Medulla oblongata (tissue), 1 donor: Measurements from ENCODE around the gene SETBP1.

Source experiments
- DNase-seq: peaks from one replicate; pipeline ENCODE4 v3.0.0-alpha.2; 2015; ENCODE audit errors: extremely low spot score

SETBP1 gene

GRCh38 chr18:44900627-44901026, 219.9 kb downstream of the SETBP1 start:
- DNase-seq: no peak

- no peak for DNase-seq
Measured at GRCh38 chr18:44901283-44901682, 220.6 kb downstream of the SETBP1 start.

DNA sequence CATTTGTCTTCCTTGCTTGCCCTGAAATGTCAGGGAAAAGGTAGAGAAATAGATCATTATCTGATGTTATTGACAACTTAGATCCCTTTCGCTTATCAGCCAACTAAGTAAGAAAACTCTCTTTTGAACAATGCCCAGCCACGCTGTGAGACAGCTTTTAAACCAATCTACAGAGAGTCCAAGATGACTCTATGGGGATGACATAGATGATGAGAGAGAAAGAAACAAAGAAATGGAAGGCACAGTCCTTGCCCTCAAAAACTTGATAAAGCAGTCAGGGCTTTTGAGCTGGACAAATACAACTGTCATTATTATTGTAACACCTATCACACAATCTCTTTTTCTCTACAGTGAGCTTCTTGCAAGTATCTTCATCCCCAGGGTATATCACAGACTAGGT, 222.6 kb downstream of the SETBP1 start:
- no peak for DNase-seq

DNA sequence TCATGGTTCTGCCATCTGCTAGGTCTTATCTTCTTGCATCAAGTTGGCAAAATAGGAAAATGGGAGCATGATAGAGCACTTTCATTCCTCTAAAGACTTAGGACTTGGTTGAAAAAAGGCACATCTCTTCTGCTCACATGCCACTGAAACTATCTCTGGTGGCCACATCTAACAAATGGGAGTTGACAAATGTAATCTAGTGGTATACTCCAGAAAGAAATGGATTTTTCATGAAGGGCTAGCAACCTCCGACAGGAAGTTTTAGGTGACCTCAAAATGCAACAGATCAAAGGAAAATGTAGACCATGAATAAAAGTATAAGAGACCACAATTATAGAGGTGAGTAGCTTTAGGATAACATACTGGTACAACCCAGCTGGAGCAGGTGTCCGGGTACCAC, 224.1 kb downstream of the SETBP1 start:
- DNase-seq: no peak

- no peak for DNase-seq
Measured at GRCh38 chr18:44909191-44909719, 228.6 kb downstream of the SETBP1 start.

DNA sequence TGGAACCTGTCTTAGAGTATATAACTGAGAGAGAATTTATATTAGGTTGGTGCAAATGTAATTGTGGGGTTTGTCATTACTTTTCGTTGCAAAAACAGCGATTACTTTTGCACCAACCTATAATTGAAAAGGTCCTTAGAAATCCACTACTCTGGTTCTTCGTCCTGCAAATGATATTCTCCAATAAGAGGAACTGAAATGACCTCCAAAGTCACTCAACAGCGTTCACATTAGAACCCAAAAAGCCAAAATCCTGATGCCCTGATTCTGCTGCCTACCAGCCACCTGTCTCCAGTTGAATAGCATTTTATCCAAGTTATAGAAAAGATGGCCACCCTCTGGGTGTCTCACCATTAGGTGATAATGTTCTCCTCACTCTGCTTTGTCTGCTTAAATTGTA, 230.6 kb downstream of the SETBP1 start:
- no peak for DNase-seq

- DNase-seq: no peak
Measured at GRCh38 chr18:44911773-44912172, 231.1 kb downstream of the SETBP1 start.

DNA sequence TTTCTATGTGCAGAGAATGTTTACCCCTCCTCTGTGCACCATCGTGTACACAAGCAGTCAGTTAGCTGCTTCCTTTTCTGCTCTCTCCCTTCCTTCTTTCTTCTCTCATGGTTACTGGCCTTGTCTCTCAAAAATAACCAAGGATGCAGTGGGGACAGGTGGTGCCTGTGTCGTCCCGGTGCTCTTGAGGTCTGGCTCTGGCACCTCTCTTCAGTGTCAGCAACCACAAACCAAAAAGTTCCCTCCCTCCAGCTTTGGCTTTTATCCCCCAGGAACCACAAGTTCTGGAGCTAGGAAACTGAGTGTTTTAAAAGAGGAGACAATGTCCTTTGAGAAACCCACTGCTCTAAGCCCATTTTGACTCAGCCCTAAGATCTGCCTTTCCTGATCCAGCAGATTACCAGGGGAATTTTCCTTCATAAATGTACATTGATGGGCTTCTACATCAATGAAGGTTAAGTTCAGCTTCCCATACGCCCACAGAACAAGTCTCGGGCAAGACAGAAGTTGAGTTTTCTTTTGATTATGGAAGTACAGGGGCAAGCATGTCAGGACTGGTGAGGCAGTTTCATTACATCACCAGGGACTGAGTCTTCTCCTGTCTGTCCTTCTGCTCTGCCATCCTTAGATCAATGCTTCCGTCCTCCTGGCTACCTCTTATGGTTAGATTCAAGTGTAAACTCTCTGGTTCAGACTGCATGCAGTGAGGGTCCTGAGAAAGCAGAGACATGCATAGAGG, 232.2 kb downstream of the SETBP1 start:
- DNase-seq: no peak

DNA sequence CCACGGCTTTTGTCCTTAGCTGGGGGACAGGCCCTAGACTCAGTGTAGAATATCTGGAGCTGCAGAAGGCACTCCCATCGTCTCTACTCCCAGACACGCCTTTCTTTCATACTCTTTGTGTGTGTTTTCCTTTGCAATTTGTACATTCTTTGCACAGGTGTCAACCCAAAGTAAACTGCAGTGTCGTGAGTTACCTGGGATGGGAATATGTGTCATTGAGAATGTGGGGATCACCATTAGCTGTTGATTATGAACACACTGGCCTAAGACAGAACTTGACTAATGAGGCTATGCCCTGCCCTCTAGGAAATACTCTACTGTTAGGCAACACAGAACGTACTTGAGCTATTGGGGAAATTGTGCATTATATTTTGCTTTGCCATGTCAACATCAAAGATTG, 233.3 kb downstream of the SETBP1 start:
- no peak for DNase-seq

DNA sequence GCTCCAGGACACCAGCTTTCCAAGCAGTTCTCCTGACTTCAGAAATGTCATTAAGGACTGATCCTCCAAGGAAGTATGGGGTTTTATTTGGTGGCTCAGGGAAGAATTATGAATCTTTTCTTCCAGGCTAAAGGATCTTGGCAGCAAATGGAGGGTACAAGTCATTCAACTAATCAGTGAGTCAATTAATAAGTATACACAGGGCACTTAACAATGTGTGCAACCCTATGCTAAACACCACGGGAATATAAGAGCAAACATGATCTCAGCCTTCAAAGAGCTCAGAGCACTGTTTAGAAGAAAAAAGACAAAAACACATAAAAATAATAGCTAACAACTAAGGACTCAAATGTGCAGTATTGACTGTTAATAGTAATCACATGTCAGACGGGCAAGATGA, 234.5 kb downstream of the SETBP1 start:
- no peak for DNase-seq

- DNase-seq: no peak
Measured at GRCh38 chr18:44915661-44916060, 235.0 kb downstream of the SETBP1 start.

DNA sequence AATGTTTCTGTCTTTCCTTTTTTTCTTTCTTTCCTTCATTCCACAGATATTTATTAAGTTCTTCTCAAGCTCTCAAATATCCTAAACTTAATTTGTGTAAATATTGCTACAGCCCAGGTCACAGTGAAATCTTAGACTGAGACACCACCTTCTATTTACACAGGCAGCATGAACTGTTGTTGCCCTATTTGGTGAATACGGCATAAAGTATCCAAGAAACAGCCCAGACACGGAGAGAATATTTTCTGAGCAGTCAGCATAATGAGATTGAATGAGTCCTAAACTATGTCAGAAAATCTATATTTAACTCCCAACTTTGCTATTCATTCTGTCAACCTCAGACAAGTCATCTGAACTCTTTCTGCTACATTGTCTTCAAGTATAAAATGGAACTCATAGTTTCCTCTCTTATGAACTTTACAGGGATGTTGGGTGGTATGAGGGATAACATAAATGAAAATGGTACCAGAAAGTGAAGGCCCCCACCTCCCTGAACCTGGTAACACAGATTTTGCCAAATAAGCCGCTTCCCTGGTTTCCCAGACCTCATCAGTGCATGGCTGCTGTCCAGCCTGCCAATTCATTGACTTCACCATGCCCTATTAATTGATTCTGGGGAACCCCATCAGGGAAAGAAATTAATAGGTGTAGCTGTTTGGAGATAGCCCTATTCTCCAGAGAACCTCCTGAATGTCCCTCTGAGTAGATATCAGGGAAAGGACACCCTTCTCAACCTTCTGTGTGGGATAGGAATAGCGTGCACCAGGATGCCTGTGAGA, 235.9 kb downstream of the SETBP1 start:
- no peak for DNase-seq

GRCh38 chr18:44917216-44918141, 236.8 kb downstream of the SETBP1 start:
- no peak for DNase-seq

DNA sequence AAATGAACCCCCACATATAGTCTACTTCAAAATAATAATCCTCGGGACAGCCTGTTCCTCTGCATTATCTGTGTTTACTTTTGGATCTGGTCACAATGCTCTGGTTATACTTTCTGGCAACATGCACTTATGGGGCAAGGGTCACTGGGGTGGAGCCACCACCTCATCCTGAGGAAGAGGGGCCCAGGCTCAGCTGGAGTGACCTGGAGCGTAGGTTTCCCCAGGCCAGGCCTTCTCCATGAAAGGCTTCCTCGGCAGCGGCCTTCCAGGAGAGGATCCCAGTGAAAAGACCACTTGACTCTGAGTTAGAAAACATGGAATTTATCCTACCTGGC, 237.4 kb downstream of the SETBP1 start:
- no peak for DNase-seq

DNA sequence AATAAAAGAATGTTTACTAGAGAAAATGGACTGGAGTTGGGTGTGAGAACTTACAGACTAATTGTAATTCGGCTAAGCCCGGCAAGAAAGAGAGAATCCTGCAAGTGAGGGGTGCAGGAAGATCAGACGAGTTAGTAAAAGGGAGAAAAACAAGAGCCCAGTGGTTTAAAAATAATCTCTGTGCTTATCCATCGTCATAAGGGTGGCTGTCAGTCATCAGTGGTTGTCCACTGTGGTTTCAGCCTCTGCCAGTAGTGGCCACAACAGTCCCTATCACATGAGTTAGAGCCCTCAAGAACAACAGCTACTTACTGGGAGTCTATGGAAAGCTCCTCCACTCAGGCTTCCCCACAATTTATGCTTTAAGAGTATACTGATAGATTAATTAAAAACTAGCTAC, 239.8 kb downstream of the SETBP1 start:
- no peak for DNase-seq

DNA sequence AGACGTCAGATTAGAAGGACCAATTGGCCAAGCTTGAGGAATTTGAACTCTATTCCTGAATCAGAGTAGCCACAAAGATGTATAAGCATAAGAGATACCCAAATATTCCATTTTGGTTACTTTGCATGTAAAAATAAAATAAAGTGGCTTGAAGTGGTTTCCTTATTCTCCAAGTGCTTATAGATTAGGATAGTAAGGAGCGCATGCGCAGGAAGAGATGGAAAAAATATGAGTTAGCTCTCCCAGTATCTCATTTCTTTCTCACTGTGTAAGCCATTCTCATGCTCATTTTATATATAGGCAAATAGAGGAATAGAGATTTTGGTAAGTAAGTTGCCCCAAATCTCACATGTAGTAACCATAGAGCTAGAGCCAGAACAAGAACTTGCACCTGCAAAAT, 241.3 kb downstream of the SETBP1 start:
- no peak for DNase-seq

DNA sequence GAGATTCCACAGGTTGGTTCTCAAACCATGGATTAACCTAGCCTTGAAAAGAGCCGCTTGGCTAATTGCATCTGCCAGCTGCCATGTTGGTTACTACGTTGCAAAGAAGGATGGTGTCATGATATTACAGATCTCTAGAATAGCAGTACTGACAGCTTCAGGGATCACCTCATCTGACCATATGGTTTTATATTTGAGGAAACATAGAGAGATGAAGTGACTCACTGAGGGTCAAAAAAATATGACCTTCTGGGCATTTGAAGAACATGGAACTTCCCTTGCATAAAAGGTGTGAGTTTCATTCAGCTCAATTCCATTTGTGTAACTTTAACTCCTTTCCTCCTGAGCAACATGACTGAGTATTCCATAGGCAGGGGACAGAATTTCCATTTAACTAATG, 242.3 kb downstream of the SETBP1 start:
- no peak for DNase-seq

- DNase-seq: no peak
Measured at GRCh38 chr18:44924785-44925499, 244.3 kb downstream of the SETBP1 start.

- no peak for DNase-seq
Measured at GRCh38 chr18:44927127-44927849, 246.6 kb downstream of the SETBP1 start.

DNA sequence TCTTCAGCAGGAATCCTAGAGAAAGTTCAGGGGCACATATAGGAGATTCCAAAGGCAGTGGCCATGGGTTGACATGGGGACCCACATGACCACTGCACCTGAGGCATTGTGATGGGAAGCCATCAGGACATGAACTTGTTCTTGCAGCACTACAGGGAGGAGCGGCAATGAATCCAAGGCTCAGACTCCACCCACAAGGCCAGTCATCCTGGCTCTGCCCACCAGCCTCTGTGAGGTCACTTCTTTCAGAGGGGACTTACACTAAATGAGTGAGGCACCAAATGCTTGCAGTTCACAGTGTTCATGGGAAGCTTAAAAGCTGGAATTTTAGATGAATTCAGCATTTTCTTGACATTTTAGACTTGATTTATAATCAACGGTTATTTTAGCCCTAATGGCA, 254.2 kb downstream of the SETBP1 start:
- no peak for DNase-seq

GRCh38 chr18:44935455-44935854, 254.8 kb downstream of the SETBP1 start:
- DNase-seq: no peak
